ENCODE data around the gene SCAF1.

The SCAF1 gene

DNA sequence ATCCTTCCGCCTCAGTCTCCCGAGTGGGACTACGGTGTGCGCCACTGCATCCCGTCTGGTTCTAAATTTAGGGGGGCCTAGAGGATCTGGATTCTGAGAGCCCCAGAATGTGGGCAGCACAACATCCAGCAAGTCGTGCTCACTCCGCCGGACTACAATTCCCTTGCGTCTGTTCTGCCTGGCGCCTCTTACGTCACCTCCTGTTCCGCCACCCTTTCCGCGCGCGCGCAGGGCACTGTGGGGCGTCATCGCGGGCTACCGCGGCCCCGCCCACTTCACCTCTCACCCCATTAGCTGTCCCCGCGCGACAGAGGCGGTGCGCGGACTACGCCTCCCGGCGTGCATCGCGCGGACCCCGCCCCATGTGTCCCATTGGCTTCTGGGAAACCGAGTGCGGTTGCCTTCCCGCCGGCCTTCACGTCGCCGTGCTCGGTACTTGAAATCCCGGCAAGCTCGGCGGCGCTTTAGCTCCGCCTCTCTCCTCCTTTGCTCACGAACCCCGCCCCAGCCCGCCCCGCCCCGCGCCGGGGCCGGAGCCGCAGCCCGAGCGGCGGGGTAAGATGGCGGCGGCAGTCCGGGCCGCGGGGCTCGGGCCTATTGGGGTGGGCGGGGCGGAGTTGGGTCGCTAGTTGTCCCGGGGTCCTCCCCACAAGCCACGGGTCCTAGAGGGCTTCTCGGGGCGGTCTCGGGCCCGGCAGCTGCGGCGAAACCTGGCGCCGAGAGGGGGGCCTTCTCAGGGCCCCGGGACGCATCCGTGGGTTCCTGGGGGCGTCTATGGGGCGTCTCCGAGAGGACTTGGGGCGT lies at the start of gene SCAF1:
Gene SCAF1, plus strand, starts transcription at position 522 of the 804 bp plus-strand sequence. CDS start 2,818 bp downstream, outside the sequence.
- DNase-seq (ENCODE audit: low read depth in 2 of 2): peak; percentile 97 to 98

GRCh38 chr19:49592486-49593232 lies 49.4 kb upstream of the SCAF1 start:
- DNase-seq (ENCODE audit: low read depth in 2 of 2): no peak

- DNase-seq (ENCODE audit: low read depth in 2 of 2): peak; percentile 79 to 80
Observed at GRCh38 chr19:49593233-49594113, 48.5 kb upstream of the SCAF1 start.

- no peak for DNase-seq (ENCODE audit: low read depth in 2 of 2)
Observed at GRCh38 chr19:49594157-49594992, 47.6 kb upstream of the SCAF1 start.

DNA sequence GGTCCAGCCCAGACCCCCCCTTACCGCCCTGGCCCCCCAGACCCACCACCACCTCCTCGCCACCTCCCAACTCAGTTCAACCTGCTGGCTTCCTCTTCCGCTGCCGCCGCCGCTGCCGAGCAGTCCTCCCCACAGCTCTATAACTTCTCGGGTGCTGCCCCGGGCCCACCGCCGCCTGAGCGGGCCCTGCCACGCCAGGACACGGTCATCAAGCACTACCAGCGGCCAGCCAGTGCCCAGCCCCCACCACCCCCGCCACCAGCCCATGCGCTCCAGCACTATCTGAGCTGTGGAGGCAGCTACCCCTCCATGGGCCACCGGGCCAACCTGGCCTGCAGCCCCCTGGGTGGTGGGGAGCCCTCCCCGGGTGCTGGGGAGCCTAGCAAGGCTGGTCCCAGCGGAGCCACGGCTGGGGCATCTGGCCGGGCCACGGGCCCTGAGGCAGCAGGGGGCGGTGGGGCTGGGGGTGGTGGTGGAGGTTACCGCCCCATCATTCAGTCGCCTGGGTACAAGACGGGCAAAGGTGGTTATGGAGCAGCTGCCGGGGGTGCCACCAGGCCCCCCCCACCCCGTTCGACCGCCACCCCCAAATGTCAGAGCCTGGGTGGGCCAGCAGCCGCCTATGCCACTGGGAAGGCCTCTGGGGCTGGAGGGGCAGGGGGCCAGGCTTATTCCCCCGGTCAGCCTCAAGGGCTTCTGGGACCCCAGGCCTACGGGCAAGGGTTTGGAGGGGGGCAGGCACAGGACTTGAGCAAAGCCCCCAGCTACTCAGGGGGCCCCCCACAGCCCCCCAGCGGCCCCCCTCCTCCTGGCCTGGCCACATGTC lies 46.8 kb upstream of the SCAF1 start:
- DNase-seq (ENCODE audit: low read depth in 2 of 2): no peak

- no peak for DNase-seq (ENCODE audit: low read depth in 2 of 2)
Observed at GRCh38 chr19:49595819-49596404, 46.1 kb upstream of the SCAF1 start.

GRCh38 chr19:49596407-49596806 lies 45.6 kb upstream of the SCAF1 start:
- no peak for DNase-seq (ENCODE audit: low read depth in 2 of 2)

DNA sequence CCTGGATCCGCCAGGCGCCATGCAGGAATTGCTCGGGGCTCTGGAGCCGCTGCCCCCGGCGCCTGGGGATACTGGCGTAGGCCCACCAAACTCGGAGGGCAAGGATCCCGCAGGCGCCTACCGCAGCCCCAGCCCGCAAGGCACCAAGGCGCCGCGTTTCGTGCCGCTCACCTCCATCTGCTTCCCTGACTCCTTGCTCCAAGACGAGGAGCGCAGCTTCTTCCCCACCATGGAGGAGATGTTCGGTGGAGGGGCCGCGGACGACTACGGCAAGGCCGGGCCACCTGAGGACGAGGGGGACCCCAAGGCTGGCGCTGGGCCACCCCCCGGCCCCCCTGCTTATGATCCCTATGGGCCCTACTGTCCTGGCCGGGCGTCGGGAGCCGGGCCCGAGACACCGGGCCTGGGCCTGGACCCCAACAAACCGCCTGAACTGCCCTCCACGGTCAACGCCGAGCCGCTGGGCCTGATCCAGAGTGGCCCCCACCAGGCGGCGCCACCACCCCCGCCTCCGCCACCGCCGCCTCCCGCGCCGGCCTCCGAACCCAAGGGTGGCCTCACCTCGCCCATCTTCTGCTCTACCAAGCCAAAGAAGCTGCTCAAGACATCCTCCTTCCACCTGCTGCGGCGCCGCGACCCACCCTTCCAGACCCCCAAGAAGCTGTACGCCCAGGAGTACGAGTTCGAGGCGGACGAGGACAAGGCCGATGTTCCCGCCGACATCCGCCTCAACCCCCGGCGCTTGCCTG lies 44.9 kb upstream of the SCAF1 start:
- no peak for DNase-seq (ENCODE audit: low read depth in 2 of 2)

DNA sequence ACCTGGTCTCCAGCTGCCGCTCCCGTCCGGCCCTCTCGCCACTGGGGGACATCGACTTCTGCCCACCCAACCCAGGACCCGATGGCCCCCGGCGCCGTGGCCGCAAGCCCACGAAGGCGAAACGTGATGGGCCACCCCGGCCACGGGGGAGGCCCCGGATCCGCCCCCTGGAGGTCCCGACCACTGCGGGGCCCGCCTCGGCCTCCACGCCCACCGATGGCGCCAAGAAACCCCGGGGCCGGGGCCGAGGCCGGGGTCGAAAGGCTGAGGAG lies 44.4 kb upstream of the SCAF1 start:
- no peak for DNase-seq (ENCODE audit: low read depth in 2 of 2)

DNA sequence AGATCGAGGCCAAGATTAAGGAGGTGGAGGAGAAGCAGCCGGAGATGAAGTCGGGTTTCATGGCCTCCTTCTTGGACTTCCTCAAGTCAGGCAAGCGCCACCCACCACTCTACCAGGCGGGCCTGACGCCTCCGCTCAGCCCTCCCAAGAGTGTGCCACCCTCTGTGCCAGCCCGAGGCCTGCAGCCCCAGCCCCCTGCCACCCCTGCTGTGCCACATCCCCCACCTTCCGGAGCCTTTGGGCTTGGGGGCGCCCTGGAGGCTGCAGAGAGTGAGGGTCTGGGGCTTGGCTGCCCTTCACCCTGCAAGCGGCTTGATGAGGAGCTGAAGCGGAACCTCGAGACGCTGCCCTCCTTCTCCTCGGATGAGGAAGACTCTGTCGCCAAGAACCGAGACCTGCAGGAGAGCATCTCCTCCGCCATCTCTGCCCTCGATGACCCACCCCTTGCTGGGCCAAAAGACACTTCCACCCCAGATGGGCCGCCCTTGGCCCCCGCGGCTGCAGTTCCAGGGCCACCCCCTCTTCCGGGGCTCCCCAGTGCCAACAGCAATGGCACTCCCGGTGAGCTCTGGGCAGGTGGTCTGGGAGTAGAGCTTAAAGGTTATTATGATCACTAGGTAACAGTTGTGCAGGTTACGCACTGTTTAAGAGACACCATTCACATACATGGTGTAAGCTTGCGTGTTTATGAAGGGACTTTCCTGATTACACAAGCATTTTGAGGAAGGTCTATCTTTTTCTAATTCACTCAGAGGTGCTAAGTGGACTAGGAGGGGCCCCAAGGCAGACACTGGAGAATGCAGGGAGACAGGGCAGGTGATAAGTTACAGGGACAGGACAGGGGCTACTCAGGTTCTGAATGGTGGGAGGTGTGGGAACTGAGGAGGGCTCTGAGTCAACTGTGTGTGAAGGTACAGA lies 42.4 kb upstream of the SCAF1 start:
- DNase-seq (ENCODE audit: low read depth in 2 of 2): no peak

DNA sequence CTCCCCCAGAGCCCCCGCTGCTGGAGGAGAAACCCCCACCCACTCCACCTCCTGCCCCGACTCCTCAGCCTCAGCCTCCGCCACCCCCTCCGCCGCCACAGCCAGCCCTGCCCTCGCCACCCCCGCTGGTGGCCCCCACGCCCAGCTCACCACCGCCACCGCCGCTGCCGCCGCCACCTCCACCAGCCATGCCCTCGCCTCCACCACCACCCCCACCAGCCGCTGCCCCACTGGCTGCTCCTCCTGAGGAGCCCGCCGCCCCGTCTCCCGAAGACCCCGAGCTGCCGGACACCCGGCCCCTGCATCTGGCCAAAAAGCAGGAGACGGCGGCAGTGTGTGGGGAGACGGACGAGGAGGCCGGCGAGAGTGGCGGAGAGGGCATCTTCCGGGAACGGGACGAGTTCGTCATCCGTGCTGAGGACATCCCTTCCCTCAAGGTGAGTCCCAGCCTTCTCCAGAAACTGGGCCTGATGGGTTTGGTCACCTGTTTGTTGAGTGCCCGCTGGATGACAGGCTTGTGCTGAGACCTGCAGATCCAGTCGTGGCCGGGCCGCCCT lies 40.4 kb upstream of the SCAF1 start:
- DNase-seq (ENCODE audit: low read depth in 2 of 2): no peak

GRCh38 chr19:49602806-49603205 lies 39.2 kb upstream of the SCAF1 start:
- no peak for DNase-seq (ENCODE audit: low read depth in 2 of 2)

DNA sequence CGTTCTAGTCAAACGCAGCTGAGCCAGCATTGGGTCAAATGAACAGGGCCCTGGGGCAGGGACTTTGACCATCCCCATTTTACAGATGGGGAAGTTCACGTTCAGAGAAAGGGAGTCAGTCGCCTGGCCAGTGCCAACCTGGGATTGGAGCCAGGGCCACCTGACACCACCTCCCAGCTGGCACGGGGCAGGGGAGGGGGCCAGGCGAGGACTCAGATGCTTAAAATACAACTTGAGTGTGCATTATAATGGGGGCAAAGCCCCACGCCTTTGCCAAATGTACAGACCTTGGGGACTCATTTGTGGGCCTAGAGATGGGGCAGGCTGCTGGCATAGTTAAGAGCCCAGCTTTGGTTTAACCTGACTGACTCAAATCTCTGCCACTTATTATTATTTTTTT lies 36.4 kb upstream of the SCAF1 start:
- no peak for DNase-seq (ENCODE audit: low read depth in 2 of 2)

DNA sequence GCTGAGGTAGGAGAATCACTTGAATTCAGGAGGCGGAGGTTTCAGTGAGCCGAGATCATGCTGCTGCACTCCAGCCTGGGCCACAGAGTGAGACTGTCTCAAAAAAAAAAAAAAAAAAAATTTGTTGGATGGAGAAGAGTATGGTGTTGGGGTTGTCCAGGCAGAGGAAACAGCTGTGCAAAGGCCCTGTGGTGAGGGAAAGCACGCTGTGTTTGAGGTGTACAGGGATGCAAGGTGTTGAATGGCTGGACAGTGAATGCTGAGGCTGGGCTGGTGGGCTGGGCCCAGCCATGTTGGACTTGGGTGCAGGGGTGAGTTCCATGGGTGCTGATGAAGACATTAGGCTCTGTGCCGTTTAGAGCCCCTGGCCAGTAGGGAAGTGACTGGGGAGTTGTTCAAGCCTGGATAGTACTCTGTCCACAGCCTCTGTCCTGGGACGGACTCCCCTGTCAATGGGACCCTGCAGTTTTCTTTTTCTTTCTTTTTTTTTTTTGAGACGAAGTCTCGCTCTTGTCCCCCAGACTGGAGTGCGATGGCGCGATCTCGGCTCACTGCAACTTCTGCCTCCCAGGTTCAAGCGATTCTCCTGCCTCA lies 32.4 kb upstream of the SCAF1 start:
- no peak for DNase-seq (ENCODE audit: low read depth in 2 of 2)

DNA sequence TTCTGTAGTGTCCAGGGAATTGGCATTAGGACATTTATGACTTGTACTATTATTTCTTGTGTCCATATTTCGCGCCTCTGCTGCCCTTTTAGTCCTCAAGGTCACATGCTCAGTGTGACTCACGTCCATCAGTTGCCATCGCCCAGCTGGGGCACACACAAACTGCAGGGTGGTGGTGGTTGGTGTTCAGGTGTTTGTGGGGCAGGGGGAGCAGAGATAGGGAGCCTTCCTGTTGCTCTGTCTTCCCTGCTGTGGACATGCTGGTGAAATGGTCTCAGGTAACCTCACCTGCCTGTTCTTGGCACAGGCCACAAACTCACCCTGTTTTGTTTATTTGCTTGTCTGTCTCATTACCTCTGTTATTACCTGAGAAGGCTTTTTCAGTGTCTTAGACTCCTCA lies 28.6 kb upstream of the SCAF1 start:
- no peak for DNase-seq (ENCODE audit: low read depth in 2 of 2)

DNA sequence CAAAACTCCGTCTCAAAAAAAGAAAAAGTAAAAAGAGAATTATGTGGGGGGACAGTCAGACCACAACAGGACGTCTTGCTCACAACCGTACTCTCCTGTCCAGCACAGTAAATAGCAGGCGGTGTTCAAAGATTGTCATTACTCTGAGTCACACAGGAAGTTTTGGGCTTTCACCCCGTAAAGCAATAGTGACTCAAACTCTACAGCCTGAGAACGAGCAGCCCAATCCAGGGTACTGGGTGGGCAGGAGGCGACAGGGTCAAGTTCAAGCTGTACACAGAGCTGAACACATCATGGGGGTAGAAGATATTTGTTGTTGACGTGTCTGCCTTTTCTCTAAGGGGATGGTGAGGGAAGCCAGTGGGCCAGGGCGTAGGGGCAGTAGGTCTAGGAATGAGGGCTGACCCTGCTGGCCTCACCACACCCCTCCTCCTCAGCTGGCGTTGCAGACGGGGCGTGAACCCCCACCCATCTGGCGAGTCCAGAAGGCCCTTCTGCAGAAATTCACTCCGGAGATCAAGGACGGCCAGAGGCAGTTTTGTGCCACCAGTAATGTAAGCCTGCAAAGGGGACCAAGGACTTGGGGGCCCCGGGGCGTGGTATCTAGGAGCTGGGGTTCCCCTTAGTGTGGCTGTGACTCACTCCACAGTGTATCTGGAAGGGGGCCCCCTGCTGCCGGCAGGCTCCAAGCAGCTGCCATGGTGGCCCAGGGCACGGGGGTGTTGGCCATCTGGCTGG lies 27.7 kb upstream of the SCAF1 start:
- DNase-seq (ENCODE audit: low read depth in 2 of 2): no peak

GRCh38 chr19:49615861-49616260 lies 26.1 kb upstream of the SCAF1 start:
- DNase-seq (ENCODE audit: low read depth in 2 of 2): no peak
